ENCODE data around the gene GFPT1. TPM values are rescaled to one million over a fixed set of nuclear protein-coding genes. Genes with fewer than 3 reads are reported as not detected.

Gene GFPT1
- total and polyA plus RNA-seq, 9 of the 15 experiments (the other 6 are each of a cell fraction or from before 2014, with no cell fraction given), result 6.6 to 38.3 (median 15.9) TPM

GRCh38 chr2:69387770-69388481 is 899 bp upstream of the GFPT1 start:
- intact Hi-C loops (cut with micrococcal nuclease), result loop anchor here (1.0 to 2.0 kb wide), 2 partner anchors 13 to 49 kb away; partner anchors contain the start of gene NFU1
- H3K27ac ChIP-seq (ENCODE audit: extremely low read depth, low read depth, low read length), result peak overlapping the region; percentile 90
- ATAC-seq, result peak; percentile 30
- WGBS (ENCODE audit: insufficient coverage, low coverage, missing lambda C conversion rate), result 9% methylated on average over 14 of the region's 14 CpGs
- ChIA-PET POLR2A (interaction anchor here (0.6 to 1.4 kb wide), 7 partner anchors 11 to 921 kb away, joined by 3 to 5 read pairs (median 3); partner anchors contain the start of gene FBXO48), CTCF (ENCODE audit: low intra/inter-chr PET ratio) (no interaction called here)
- peak; percentile 69 for FAIRE-seq
- no peaks in the 10 kb centered on the region for H3K9me1 ChIP-seq (ENCODE audit: control insufficient read depth, insufficient read depth, low read length)
- BruUV-seq (replicated peaks), result TSS peak; percentile 97
- H3K36me3 ChIP-seq (ENCODE audit: control insufficient read depth, insufficient read depth, low read length), result peaks cover under 1% of the 10 kb centered on the region; the same call in 1 of the 3 replicates
- in situ Hi-C loops (cut with MboI), result no loop called here
- H3K79me2 ChIP-seq (ENCODE audit: control insufficient read depth, insufficient read depth, low read length), result peaks cover 52% of the 10 kb centered on the region
- no peaks in the 10 kb centered on the region for H3K27me3 ChIP-seq (ENCODE audit: control insufficient read depth in 2 of 2, insufficient read depth in 2 of 2, low read length in 2 of 2)
- peak overlapping the region; percentile 98 for H3K4me2 ChIP-seq (ENCODE audit: insufficient read depth, low read length)
- no peaks in the 10 kb centered on the region for H4K20me1 ChIP-seq (replicated peaks; ENCODE audit: control insufficient read depth, insufficient read depth, low read length)
- peaks cover 7 to 13% of the 10 kb centered on the region in 2 experiments for H3K4me1 ChIP-seq (replicated peaks in 1 of 2; ENCODE audit: control insufficient read depth in 2 of 2, insufficient read depth in 2 of 2, low read length in 2 of 2)
- no peaks in the 10 kb centered on the region for H3K9me3 ChIP-seq (replicated peaks; ENCODE audit: control insufficient read depth, insufficient read depth, low read depth, low read length)
- peak overlapping the region; percentile 92 for H2AFZ ChIP-seq (ENCODE audit: low read depth, low read length)
- peak overlapping the region; percentile 97 to 99 for H3K9ac ChIP-seq (ENCODE audit: insufficient read depth in 1 of 2, low read depth in 2 of 2, low read length in 2 of 2)
- DNase-seq (ENCODE audit: extremely low read depth in 1 of 4, low spot score in 3 of 4), result peak in 2 of 4 experiments; percentile 30 to 54
- H3K4me3 ChIP-seq, result peak overlapping the region; percentile 94
- TF ChIP-seq, protein P1, sequence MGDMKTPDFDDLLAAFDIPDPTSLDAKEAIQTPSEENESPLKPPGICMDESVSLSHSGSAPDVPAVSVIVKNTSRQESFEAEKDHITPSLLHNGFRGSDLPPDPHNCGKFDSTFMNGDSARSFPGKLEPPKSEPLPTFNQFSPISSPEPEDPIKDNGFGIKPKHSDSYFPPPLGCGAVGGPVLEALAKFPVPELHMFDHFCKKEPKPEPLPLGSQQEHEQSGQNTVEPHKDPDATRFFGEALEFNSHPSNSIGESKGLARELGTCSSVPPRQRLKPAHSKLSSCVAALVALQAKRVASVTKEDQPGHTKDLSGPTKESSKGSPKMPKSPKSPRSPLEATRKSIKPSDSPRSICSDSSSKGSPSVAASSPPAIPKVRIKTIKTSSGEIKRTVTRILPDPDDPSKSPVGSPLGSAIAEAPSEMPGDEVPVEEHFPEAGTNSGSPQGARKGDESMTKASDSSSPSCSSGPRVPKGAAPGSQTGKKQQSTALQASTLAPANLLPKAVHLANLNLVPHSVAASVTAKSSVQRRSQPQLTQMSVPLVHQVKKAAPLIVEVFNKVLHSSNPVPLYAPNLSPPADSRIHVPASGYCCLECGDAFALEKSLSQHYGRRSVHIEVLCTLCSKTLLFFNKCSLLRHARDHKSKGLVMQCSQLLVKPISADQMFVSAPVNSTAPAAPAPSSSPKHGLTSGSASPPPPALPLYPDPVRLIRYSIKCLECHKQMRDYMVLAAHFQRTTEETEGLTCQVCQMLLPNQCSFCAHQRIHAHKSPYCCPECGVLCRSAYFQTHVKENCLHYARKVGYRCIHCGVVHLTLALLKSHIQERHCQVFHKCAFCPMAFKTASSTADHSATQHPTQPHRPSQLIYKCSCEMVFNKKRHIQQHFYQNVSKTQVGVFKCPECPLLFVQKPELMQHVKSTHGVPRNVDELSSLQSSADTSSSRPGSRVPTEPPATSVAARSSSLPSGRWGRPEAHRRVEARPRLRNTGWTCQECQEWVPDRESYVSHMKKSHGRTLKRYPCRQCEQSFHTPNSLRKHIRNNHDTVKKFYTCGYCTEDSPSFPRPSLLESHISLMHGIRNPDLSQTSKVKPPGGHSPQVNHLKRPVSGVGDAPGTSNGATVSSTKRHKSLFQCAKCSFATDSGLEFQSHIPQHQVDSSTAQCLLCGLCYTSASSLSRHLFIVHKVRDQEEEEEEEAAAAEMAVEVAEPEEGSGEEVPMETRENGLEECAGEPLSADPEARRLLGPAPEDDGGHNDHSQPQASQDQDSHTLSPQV (IDR thresholded peaks at IDR 0.05), result 0 out of 2 replicates have a peak, but pooled peaks have one; percentile 30
- no peak for TF ChIP-seq ZNF668 (CRISPR knock-in tag; IDR thresholded peaks at IDR 0.05)
- no peak for TF ChIP-seq HMGN3 (IDR thresholded peaks at IDR 0.05; ENCODE audit: borderline replicate concordance, extremely low read depth, insufficient read length, low read depth, low read length)
- TF ChIP-seq, protein P2, sequence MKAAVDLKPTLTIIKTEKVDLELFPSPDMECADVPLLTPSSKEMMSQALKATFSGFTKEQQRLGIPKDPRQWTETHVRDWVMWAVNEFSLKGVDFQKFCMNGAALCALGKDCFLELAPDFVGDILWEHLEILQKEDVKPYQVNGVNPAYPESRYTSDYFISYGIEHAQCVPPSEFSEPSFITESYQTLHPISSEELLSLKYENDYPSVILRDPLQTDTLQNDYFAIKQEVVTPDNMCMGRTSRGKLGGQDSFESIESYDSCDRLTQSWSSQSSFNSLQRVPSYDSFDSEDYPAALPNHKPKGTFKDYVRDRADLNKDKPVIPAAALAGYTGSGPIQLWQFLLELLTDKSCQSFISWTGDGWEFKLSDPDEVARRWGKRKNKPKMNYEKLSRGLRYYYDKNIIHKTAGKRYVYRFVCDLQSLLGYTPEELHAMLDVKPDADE (conservative IDR thresholded peaks at IDR 0.05; ENCODE audit: control insufficient read depth, low read depth, low read length), result no peak
- TF ChIP-seq, protein P3, sequence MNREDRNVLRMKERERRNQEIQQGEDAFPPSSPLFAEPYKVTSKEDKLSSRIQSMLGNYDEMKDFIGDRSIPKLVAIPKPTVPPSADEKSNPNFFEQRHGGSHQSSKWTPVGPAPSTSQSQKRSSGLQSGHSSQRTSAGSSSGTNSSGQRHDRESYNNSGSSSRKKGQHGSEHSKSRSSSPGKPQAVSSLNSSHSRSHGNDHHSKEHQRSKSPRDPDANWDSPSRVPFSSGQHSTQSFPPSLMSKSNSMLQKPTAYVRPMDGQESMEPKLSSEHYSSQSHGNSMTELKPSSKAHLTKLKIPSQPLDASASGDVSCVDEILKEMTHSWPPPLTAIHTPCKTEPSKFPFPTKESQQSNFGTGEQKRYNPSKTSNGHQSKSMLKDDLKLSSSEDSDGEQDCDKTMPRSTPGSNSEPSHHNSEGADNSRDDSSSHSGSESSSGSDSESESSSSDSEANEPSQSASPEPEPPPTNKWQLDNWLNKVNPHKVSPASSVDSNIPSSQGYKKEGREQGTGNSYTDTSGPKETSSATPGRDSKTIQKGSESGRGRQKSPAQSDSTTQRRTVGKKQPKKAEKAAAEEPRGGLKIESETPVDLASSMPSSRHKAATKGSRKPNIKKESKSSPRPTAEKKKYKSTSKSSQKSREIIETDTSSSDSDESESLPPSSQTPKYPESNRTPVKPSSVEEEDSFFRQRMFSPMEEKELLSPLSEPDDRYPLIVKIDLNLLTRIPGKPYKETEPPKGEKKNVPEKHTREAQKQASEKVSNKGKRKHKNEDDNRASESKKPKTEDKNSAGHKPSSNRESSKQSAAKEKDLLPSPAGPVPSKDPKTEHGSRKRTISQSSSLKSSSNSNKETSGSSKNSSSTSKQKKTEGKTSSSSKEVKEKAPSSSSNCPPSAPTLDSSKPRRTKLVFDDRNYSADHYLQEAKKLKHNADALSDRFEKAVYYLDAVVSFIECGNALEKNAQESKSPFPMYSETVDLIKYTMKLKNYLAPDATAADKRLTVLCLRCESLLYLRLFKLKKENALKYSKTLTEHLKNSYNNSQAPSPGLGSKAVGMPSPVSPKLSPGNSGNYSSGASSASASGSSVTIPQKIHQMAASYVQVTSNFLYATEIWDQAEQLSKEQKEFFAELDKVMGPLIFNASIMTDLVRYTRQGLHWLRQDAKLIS (CRISPR knock-in tag; IDR thresholded peaks at IDR 0.05), result 0 out of 2 replicates have a peak, but pooled peaks have one; percentile 14
- TF ChIP-seq TEAD2 (tag; IDR thresholded peaks at IDR 0.05), result 0 out of 2 replicates have a peak, but pooled peaks have one; percentile 51
- no peak for TF ChIP-seq SMARCC2 (IDR thresholded peaks at IDR 0.05; ENCODE audit: low read depth)
- TF ChIP-seq ZNF217 (CRISPR knock-in tag; IDR thresholded peaks at IDR 0.05), result no peak
